ES-I3 (cell line): ENCODE results near the gene ITLN2.
"Not testable (repeated sequence)": the region's sequence is repeated elsewhere in the genome, so short reads cannot be mapped to it uniquely, and the experiment has no call there.

ENCODE experiments used
- H3K36me3 ChIP-seq: 2 replicates; pipeline ENCODE4 v1.6.1; 2013; ENCODE audit warnings: mild to moderate bottlenecking, low read length, control low read depth, moderate library complexity; ENCODE audit not compliant: insufficient read depth
- H3K4me1 ChIP-seq: 2 replicates; pipeline ENCODE4 v1.6.1; 2013; ENCODE audit warnings: mild to moderate bottlenecking, control low read depth, low read length; ENCODE audit not compliant: insufficient read depth
- H3K9ac ChIP-seq: 2 replicates; pipeline ENCODE4 v1.6.1; 2013; ENCODE audit warnings: low read depth, mild to moderate bottlenecking, low read length, moderate library complexity
- H3K9me3 ChIP-seq: 2 replicates; pipeline ENCODE4 v1.6.1; 2013; ENCODE audit warnings: mild to moderate bottlenecking, low read length, moderate library complexity; ENCODE audit not compliant: control insufficient read depth, insufficient read depth

Gene ITLN2

DNA sequence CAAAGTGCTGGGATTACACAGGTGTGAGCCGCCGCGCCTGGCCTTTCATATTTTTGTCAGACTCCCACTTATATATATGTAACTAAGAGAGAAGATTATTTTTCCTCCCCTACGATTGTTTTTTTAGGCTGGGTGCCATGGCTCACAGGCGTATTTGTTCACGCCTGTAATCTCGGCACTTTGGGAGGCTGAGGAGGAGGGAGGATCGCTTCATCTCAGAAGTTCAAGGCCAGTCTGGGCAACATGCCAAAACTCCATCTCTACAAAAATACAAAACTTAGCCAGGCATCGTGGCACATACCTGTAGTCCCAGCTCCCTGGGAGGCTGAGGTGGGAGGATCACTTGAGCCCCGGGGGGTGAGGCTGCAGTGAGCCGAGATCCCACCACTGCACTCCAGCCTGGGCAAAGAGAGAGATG, 23.9 kb upstream of the ITLN2 start:
- no peaks in the 10 kb centered on the region for H3K36me3 ChIP-seq
- no peak overlapping the region for H3K9ac ChIP-seq
- H3K9me3 ChIP-seq, result no peaks in the 10 kb centered on the region

DNA sequence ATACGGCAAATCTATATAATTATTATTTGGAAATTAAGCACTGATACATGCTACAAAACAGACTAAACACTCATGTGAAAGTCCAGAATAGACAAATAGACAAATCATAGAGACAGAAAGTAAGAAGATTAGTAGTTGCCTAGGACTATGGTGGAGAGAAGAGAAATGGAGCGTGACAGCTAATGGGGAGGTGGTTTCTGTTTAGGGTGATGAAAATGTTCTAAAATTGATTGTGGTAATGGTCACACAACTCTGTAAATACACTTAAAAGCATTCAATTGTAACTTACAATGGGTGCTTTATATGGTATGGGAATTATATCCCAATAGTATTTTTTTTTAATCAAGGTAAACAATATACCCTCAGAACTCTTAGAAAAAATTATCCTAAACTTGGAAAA, 20.4 kb upstream of the ITLN2 start:
- Histone ChIP-seq H3K9ac (no peak overlapping the region), H3K9me3 (no peaks in the 10 kb centered on the region), H3K36me3 (no peaks in the 10 kb centered on the region), H3K4me1 (peaks cover 13% of the 10 kb centered on the region)

More for the DNA sequence above, 23.9 kb upstream of the ITLN2 start:
- peaks cover 3% of the 10 kb centered on the region for H3K4me1 ChIP-seq

DNA sequence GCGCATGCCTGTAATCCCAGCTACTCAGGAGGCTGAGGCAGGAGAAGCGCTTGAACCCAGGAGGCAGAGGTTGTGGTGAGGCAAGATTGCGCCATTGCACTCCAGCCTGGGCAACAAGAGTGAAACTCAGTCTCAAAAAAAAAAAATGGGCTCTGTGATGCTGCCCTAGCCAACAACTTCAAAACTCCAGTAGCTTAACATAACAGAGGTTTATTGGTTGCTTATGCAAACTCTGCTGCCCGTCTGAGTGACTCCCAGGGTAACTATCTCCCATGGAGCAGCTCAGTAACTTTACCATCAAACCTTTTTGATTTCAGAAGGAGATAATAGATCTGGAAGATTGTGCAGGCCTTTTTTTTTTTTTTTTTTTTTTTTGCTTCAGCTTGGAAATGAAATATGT, 18.9 kb upstream of the ITLN2 start:
- Histone ChIP-seq H3K9me3 (no peaks in the 10 kb centered on the region), H3K36me3 (no peaks in the 10 kb centered on the region), H3K4me1 (peaks cover 9% of the 10 kb centered on the region), H3K9ac (no peak overlapping the region)

DNA sequence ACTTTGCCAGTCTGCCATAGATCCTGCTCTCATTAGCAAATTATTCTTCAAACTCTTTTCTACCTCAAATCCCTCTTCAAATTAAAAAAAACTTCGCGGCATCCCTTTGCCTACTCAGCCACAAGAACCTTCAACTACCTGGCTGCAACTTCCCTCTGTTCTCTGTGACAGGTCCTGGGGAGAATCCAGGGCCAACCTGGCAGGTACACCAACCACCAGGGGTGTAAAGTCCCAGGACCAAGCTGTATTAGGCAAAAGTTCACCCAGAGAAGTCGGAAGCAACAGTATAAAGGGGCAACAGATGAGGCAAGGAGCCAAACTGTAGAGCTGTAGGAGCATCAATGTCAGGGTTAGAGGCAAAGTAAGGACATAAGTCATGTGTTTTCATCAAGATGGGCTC, 18.3 kb upstream of the ITLN2 start:
- Histone ChIP-seq H3K9me3 (no peaks in the 10 kb centered on the region), H3K36me3 (no peaks in the 10 kb centered on the region), H3K4me1 (peaks cover 9% of the 10 kb centered on the region), H3K9ac (no peak overlapping the region)

DNA sequence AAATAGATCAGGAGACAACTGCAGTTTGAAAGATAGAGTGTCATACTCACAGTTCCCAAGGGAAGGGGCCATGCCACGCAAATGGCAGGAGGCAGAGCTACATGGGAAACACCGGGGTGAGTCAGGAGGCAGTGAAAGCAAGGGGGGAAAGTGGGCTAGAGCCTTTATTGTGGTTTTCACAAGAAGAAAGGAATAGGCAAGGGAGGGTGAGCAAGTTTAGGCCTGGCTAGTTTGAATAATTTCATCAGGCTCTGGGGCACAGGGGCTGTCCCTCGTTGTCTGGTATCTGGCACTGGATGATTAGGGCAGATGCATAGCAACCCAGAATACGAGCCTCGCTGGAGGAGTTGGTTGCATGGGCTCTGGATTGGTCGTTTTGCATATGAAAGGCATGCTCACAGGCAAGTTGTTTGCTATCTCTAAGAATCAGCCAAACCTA, 17.0 kb upstream of the ITLN2 start:
- H3K4me1 ChIP-seq, result peaks cover 9% of the 10 kb centered on the region
- no peaks in the 10 kb centered on the region for H3K36me3 ChIP-seq
- no peaks in the 10 kb centered on the region for H3K9me3 ChIP-seq
- H3K9ac ChIP-seq, result no peak overlapping the region; the same call in 1 of the 2 replicates

DNA sequence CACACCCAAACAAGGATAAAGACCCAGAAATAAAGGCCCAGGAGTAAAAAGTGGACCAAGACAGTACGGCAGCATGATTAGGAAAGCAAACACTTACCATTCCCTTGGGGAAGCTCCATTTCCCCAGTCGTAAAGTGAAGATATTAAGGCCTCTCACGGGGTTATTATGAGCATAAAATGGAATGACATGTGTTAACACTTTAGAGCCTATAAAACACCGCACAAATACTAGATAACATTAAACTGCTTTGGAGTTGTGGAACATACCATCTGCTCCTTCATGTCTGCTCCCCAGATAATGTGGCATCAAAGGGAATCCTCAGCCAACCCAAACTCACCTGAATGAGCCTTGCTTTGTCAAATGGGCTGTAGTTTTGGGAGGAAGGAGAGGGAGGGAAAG, 8.9 kb upstream of the ITLN2 start:
- H3K36me3 ChIP-seq, result no peaks in the 10 kb centered on the region
- no peak overlapping the region for H3K9ac ChIP-seq
- H3K4me1 ChIP-seq, result no peaks in the 10 kb centered on the region
- no peaks in the 10 kb centered on the region for H3K9me3 ChIP-seq

DNA sequence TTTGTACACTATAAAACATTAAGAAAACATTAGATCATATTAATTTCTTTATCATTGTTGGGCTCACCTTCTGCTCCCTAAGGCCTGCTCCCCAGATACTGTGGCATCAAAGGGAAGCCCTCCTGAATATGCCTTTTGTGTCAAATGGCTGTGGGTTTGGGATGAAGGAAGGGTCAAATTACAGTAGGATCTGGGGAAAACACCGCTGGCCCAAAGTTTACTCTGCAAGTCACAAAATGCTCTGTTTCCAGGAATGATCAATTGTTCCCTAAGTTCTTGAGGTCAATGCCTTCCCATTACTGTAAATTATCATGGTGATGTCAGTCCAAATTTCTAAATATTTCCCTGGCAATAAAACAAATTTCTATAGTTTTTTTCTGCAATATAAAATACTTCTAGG, 6.8 kb upstream of the ITLN2 start:
- H3K9me3 ChIP-seq, result no peaks in the 10 kb centered on the region
- H3K36me3 ChIP-seq, result no peaks in the 10 kb centered on the region
- H3K4me1 ChIP-seq, result peaks cover 4% of the 10 kb centered on the region; the same call in 1 of the 2 replicates
- H3K9ac ChIP-seq, result no peak overlapping the region

DNA sequence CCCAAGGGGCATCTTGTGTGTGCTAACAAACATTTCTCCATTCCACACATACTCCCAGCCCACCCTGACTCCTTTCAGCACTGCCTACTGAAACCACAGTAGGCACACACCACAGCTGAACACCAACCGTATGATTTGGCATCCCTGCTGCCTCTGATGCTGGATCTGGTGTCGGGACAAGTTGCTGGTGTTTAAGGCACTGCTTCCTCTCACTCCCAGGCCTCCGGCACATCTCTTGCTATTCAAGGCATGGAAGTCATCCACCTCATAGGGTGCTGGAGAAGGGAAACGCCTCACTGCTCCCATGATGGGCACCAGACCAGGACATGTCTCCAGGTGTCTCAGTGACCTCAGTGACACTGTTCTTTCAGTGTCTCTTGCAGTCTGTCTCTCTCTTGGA, 2.4 kb upstream of the ITLN2 start:
- H3K9ac ChIP-seq, result no peak overlapping the region
- peaks cover 10% of the 10 kb centered on the region for H3K4me1 ChIP-seq
- H3K9me3 ChIP-seq, result no peaks in the 10 kb centered on the region
- no peaks in the 10 kb centered on the region for H3K36me3 ChIP-seq

DNA sequence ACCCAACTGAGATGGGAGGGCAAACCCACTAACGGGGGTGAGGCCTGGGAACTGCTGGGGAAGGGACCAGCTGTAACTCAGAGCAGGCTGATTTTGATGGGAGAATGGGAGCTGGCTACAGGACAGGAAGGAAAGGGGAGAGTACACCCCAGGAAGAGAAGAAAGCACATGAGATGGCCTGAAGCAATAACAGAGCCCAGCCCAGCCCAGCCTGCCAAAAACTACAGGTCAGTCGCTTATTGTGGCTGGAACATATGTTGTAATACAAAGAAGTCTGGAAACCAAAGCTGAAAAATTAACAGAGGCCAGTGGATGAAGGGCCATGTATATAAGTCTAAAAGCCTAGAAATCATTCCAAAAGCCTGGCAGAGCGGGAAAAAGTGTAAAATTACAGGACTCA, 1.6 kb downstream of the ITLN2 start:
- Histone ChIP-seq H3K36me3 (no peaks in the 10 kb centered on the region), H3K4me1 (peaks cover 28% of the 10 kb centered on the region), H3K9ac (no peak overlapping the region), H3K9me3 (no peaks in the 10 kb centered on the region)

DNA sequence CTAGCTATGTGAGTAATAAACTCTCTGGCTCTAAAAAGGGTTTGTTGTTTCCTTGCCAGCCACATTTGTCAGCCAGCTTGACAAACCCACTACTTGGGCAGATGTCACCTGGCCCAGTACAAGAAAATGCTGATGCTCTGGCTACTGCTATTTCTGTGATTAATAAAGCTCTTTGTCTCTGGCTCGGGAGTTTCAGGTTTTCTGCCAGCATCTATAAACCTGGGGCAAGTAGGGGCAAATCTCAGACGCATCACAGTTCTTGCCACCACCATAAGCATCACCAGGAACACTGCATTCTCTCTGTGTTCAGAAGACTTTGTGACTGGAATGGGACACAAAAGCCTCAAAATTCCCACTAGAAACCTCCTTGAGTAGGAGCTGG, 2.5 kb downstream of the ITLN2 start:
- Histone ChIP-seq H3K36me3 (no peaks in the 10 kb centered on the region), H3K9ac (no peak overlapping the region), H3K4me1 (peaks cover 28% of the 10 kb centered on the region), H3K9me3 (no peaks in the 10 kb centered on the region)

DNA sequence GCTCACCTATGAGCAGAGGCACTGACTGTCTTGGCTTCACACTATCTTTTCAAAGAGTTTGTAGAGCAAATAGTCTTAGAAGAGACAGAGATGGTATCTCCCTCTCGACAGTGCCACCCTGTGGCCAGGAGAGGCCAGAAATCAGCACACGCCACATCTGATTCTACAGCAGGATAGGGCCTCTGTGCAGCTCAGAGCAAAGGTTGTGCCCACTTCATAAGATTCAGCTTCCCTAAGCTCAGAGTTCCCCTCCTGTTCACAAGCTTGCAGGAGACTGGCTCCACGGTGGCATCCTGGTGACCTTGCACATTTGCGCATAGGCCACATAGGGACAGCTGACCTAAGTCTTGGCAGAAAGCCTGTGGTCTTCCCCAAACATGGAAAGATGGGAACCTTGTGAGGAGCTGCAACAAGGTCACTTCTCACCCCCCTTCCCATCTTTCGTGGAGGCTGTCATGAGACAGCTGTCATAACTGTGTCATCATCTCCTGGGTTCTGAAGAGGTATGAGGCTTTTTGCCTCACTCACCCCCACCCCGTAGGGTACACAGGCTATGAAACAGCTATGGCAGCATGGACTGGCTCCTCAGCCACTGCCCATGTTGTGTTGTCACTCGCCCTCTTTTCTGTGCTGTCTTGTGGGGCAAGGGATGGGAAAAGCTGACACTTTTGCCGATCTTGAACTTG, 3.0 kb downstream of the ITLN2 start:
- H3K9me3 ChIP-seq, result no peaks in the 10 kb centered on the region
- H3K36me3 ChIP-seq, result no peaks in the 10 kb centered on the region
- peaks cover 24% of the 10 kb centered on the region for H3K4me1 ChIP-seq
- H3K9ac ChIP-seq, result no peak overlapping the region

DNA sequence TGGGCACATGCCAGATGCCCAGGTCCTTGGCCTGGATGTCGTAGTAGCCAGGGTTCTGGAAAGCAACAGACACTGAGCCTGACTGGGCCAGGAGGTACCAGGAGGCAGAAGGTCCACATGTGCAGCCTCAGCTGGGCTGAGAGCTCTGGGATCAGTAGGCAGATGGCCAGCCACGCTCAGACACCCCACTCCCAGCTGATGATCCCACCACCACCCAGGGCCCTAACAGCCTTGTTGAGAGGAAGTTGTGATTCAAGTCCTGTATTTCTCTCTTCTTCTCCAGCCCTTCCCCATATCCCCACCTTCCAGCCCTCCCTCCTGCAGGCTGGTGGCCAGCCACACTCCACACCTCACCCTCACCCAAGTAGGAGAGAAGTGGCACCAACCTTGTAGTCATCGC, 4.0 kb downstream of the ITLN2 start:
- H3K36me3 ChIP-seq, result no peaks in the 10 kb centered on the region
- no peaks in the 10 kb centered on the region for H3K9me3 ChIP-seq
- H3K9ac ChIP-seq, result no peak overlapping the region
- peaks cover 24% of the 10 kb centered on the region for H3K4me1 ChIP-seq

DNA sequence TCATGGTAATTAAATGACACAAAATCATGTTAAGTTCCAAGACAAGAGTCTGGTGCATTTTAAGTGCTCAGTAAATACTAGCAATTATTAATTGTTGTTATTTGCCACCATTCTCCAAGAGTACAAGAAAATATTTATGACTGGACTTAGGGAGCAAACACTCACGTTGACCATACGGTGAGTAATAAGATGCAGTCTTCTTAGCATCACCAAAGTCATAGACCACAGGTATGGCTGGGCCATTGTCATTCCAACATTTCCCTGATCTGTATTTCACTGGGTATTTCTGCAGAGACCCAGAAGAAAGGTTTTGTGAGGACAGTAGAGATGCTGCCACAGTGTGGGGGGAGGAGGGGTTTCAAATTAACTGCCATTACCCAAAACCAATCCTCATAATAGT, 4.7 kb downstream of the ITLN2 start:
- no peak overlapping the region for H3K9ac ChIP-seq
- peaks cover 24% of the 10 kb centered on the region for H3K4me1 ChIP-seq
- H3K36me3 ChIP-seq, result no peaks in the 10 kb centered on the region
- H3K9me3 ChIP-seq, result no peaks in the 10 kb centered on the region

DNA sequence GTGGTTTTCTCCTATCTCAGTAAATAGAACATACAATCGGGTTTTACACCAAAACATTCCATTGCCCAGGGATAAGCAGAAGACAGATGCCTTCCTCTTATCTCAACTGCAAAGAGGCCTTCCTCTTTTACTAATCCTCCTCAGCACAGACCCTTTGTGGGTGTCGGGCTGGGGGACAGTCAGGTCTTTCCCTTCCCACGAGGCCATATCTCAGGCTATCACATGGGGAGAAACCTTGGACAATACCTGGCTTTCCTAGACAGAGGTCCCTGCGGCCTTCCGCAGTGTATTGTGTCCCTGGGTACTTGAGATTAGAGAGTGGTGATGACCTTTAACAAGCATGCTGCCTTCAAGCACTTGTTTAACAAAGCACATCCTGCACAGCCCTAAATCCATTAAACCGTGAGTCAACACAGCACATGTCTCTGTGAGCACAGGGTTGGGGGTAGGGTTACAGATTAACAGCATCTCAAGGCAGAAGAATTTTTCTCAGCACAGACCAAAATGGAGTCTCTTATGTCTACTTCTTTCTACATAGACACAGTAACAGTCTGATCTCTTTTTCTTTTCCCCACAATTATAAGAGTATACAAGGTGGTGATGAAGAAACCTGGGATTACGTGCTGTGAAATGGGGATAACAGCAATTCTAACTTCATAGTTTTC, 5.3 kb downstream of the ITLN2 start:
- H3K9ac ChIP-seq, H3K36me3 ChIP-seq, H3K9me3 ChIP-seq: not testable (repeated sequence)
- peaks cover 24% of the 10 kb centered on the region for H3K4me1 ChIP-seq

DNA sequence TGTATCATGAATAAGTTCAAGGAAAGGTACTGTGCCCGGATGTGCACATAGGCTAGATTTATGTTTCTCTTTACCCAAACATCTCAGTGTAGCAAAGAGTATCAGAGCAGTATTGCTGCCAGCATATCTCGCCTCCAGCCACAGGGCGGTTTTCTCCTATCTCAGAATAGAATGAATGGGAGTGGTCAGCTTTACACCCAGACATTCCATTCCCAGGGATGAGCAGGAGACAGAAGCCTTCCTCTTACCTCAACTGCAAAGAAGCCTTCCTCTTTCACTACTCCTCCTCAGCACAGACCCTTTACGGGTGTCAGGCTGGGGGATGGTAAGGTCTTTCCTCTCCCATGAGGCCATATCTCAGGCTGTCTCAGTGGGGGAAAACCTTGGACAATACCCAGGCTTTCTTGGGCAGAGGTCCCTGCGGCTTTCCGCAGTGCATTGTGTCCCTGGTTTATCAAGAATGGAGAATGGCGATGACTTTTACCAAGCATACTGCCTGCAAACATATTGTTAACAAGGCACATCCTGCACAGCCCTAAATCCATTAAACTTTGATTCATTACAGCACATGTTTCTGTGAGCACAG, 7.3 kb downstream of the ITLN2 start:
- not testable (repeated sequence) for H3K36me3 ChIP-seq, H3K9me3 ChIP-seq, H3K9ac ChIP-seq
- H3K4me1 ChIP-seq, result peaks cover 18% of the 10 kb centered on the region
